Measurements from ENCODE around the gene TARS1. TPM values are rescaled to one million over a fixed set of nuclear protein-coding genes. Genes with fewer than 3 reads are reported as not detected.

Gene TARS1
- total and polyA plus RNA-seq, 7 experiments from 2014 or later: 29.7 to 153 (median 60.0) TPM

DNA sequence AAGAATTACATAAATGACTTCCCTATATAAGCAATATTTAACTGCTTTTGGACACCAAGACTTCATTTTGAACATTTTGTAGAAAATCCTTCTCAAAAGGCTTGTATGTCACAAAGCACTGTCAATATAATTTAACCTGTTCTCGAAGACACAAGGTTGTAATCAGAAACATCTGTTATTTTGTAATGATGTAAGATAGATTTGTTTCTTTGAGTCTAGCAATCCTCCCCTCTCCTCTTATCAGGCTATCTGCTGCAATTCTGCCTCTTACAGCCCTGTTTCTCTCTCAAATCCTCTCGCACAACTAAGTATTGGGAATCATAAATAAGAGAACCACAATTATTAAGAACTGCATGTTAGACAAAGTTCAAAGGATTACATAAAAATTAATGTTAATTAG lies 18.6 kb upstream of the TARS1 start:
- ChIA-PET POLR2A (no interaction called here), CTCF (interaction anchor here (0.9 kb wide), 1 partner anchor 21 kb away, joined by 5 read pairs; no protein-coding TSS in a partner anchor)
- Mint-ChIP-seq H3K4me1 (no peaks in the 10 kb centered on the region), H3K36me3 (peaks cover 0 to 3% (median 0%) of the 10 kb centered on the region in 5 donors), H3K27ac (peak overlapping the region in 1 of 9 donors; percentile 13), H3K9me3 (no peaks in the 10 kb centered on the region), H3K4me3 (no peak overlapping the region), H3K27me3 (peaks cover 5 to 7% (median 6%) of the 10 kb centered on the region in 5 donors)
- H3K36me3 ChIP-seq (ENCODE audit: control insufficient read depth in 2 of 3, insufficient read depth in 3 of 3, low read length in 3 of 3): no peaks in the 10 kb centered on the region
- peaks cover 0 to 2% of the 10 kb centered on the region in 2 donors for H3K27me3 ChIP-seq (ENCODE audit: control insufficient read depth in 2 of 2, insufficient read depth in 2 of 2, low read length in 2 of 2)
- H3K9me3 ChIP-seq (ENCODE audit: control insufficient read depth in 2 of 3, low read length in 3 of 3): no peaks in the 10 kb centered on the region
- intact Hi-C loops (cut with micrococcal nuclease): loop anchor here (2.0 to 5.0 kb wide), 3 partner anchors 713 to 1190 kb away; no protein-coding TSS in a partner anchor
- H3K4me3 ChIP-seq (ENCODE audit: low read length): no peak overlapping the region
- no peak for DNase-seq
- no peaks in the 10 kb centered on the region for H3K4me1 ChIP-seq (ENCODE audit: control insufficient read depth in 2 of 2, insufficient read depth in 2 of 2, low read length in 2 of 2)
- ATAC-seq: no peak
- no peak overlapping the region for H3K27ac ChIP-seq (ENCODE audit: low read depth, low read length)

DNA sequence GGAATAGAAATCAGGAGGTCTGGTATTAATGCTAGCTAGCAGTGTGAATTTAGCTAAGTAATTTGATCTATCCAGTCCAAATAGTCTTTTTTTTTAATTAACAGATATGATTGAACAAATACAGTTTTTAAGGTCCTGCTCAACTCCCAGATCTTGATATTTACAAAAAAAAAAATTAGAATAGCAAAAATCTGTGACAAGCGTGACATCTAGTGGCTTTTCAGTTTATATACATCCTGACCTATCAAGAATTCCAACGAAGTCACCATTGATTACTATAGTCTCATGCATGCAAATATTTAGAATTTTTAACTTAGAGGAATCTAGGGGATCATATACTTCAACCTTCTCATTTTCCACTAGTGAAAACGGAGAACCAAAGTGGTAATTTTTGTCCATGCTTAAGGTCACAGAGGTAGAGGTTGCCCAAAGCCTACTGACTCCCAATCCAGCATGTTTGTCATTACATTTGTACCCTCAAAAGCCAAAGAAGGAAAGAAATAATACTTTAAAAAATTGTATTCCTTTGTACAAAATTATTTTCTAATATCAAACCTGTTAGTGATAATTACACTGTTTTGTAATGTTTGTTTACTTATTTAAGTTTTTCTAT lies 17.6 kb upstream of the TARS1 start:
- intact Hi-C loops (cut with micrococcal nuclease): loop anchor here (2.0 to 5.0 kb wide), 3 partner anchors 714 to 1191 kb away; no protein-coding TSS in a partner anchor
- H3K4me3 ChIP-seq (ENCODE audit: low read length): no peak overlapping the region
- peaks cover 0 to 2% (median 0%) of the 10 kb centered on the region in 7 donors for H3K4me1 Mint-ChIP-seq
- peaks cover 0 to 3% (median 0%) of the 10 kb centered on the region in 5 donors for H3K36me3 Mint-ChIP-seq
- no peaks in the 10 kb centered on the region for H3K4me1 ChIP-seq (ENCODE audit: control insufficient read depth in 2 of 2, insufficient read depth in 2 of 2, low read length in 2 of 2)
- H3K9me3 Mint-ChIP-seq: no peaks in the 10 kb centered on the region
- ChIA-PET POLR2A (no interaction called here), CTCF (interaction anchor here (0.7 to 0.9 kb wide), 2 partner anchors 20 to 1450 kb away, joined by 3 to 5 read pairs; no protein-coding TSS in a partner anchor)
- no peaks in the 10 kb centered on the region for H3K36me3 ChIP-seq (ENCODE audit: control insufficient read depth in 2 of 3, insufficient read depth in 3 of 3, low read length in 3 of 3)
- ATAC-seq (no peak), DNase-seq (no peak)
- H3K27ac ChIP-seq (ENCODE audit: low read depth, low read length): no peak overlapping the region
- no peaks in the 10 kb centered on the region for H3K9me3 ChIP-seq (ENCODE audit: control insufficient read depth in 2 of 3, low read length in 3 of 3)
- H3K27me3 ChIP-seq (ENCODE audit: control insufficient read depth in 2 of 2, insufficient read depth in 2 of 2, low read length in 2 of 2): no peaks in the 10 kb centered on the region
- no peak overlapping the region for H3K27ac Mint-ChIP-seq
- peaks cover 10 to 14% (median 12%) of the 10 kb centered on the region in 5 donors for H3K27me3 Mint-ChIP-seq
- H3K4me3 Mint-ChIP-seq: no peak overlapping the region

DNA sequence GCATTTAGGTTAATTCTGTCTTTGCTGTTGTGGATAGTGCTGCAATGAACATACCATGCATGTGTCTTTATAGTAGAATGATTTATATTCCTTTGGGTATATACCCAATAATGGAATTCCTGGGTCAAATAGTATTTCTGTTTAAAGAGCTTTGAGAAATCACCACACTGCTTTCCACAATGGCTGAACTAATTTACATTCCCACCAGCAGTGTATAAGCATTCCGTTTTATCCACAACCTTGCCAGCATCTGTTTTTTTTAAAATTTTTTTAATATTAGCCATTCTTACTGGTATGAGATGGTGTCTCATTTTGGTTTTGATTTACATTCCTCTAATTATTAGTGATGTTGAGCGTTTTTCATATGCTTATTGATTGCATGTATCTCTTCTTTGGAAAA lies 15.5 kb upstream of the TARS1 start:
- CTCF ChIA-PET: no interaction called here
- H3K27ac Mint-ChIP-seq: no peak overlapping the region
- intact Hi-C loops (cut with micrococcal nuclease): no loop called here

DNA sequence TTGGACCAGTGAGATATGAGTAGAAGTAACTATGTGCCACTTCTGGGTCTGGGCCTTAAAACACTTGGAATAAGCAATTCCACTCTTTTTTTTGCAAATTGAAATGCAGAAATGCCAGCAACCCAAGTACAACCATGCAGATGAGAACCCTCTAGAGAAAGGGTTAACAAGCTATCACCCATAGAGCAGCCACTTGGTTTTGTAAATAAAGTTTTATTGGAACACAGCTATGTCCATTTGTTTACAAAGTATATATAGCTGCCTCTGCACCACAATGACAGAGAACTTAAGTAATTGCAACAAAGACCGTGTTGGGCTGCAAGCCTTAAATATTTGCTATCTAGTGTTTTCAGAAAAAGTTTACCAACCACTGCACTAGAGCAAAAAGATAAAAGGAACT lies 9.8 kb upstream of the TARS1 start:
- Histone ChIP-seq H3K27ac (ENCODE audit: low read depth, low read length) (no peak overlapping the region), H3K9me3 (ENCODE audit: control insufficient read depth in 2 of 3, low read length in 3 of 3) (no peaks in the 10 kb centered on the region), H3K36me3 (ENCODE audit: control insufficient read depth in 2 of 3, insufficient read depth in 3 of 3, low read length in 3 of 3) (no peaks in the 10 kb centered on the region), H3K4me3 (ENCODE audit: low read length) (no peak overlapping the region), H3K4me1 (ENCODE audit: control insufficient read depth in 2 of 2, insufficient read depth in 2 of 2, low read length in 2 of 2) (no peaks in the 10 kb centered on the region), H3K27me3 (ENCODE audit: control insufficient read depth in 2 of 2, insufficient read depth in 2 of 2, low read length in 2 of 2) (no peaks in the 10 kb centered on the region)
- H3K9me3 Mint-ChIP-seq: peaks cover 0 to 4% (median 0%) of the 10 kb centered on the region in 11 donors
- POLR2A ChIA-PET: no interaction called here
- peaks cover 9 to 20% (median 16%) of the 10 kb centered on the region in 5 donors for H3K27me3 Mint-ChIP-seq
- no peak overlapping the region for H3K4me3 Mint-ChIP-seq
- no peak overlapping the region for H3K27ac Mint-ChIP-seq
- ATAC-seq (no peak), DNase-seq (no peak)
- no peaks in the 10 kb centered on the region for H3K36me3 Mint-ChIP-seq
- H3K4me1 Mint-ChIP-seq: peaks cover 5 to 9% (median 5%) of the 10 kb centered on the region in 7 donors
- CTCF ChIA-PET: interaction anchor here (0.7 kb wide), 1 partner anchor 461 kb away, joined by 3 read pairs; the partner anchor contains the start of gene ADAMTS12
- intact Hi-C loops (cut with micrococcal nuclease): no loop called here

More for the DNA sequence above, 15.5 kb upstream of the TARS1 start:
- ATAC-seq: no peak
- POLR2A ChIA-PET: no interaction called here
- H3K27ac ChIP-seq (ENCODE audit: low read depth, low read length): no peak overlapping the region
- H3K27me3 ChIP-seq (ENCODE audit: control insufficient read depth in 2 of 2, insufficient read depth in 2 of 2, low read length in 2 of 2): no peaks in the 10 kb centered on the region
- DNase-seq: no peak
- no peak overlapping the region for H3K4me3 ChIP-seq (ENCODE audit: low read length)
- Mint-ChIP-seq H3K27me3 (peaks cover 13 to 23% (median 16%) of the 10 kb centered on the region in 5 donors), H3K4me1 (peaks cover 0 to 2% (median 0%) of the 10 kb centered on the region in 7 donors), H3K4me3 (no peak overlapping the region), H3K36me3 (peaks cover 0 to 3% (median 0%) of the 10 kb centered on the region in 5 donors), H3K9me3 (peaks cover 0 to 4% (median 0%) of the 10 kb centered on the region in 11 donors)
- H3K4me1 ChIP-seq (ENCODE audit: control insufficient read depth in 2 of 2, insufficient read depth in 2 of 2, low read length in 2 of 2): no peaks in the 10 kb centered on the region
- H3K9me3 ChIP-seq (ENCODE audit: control insufficient read depth in 2 of 3, low read length in 3 of 3): no peaks in the 10 kb centered on the region
- H3K36me3 ChIP-seq (ENCODE audit: control insufficient read depth in 2 of 3, insufficient read depth in 3 of 3, low read length in 3 of 3): no peaks in the 10 kb centered on the region

DNA sequence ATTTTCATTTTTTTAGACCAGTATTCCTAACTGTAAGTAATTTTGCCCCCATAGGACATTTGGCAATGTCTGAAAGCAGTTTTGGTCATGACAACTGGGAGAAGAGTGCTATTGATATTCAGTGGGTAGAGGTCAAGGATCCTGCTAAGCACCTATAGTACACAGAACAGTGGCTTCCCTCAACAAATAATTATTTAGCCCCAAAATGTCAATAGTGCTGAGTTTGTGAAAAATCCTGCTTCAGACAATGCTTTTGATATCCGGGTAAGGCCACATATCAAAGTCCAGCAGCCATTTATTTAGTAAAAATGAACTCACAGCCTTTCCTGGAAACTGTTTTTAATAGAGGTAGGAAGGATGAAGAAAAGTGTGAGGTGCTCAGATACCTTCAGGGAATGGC lies 8.1 kb upstream of the TARS1 start:
- ChIA-PET CTCF (no interaction called here), POLR2A (no interaction called here)
- Histone ChIP-seq H3K4me1 (ENCODE audit: control insufficient read depth in 2 of 2, insufficient read depth in 2 of 2, low read length in 2 of 2) (no peaks in the 10 kb centered on the region), H3K36me3 (ENCODE audit: control insufficient read depth in 2 of 3, insufficient read depth in 3 of 3, low read length in 3 of 3) (no peaks in the 10 kb centered on the region), H3K27me3 (ENCODE audit: control insufficient read depth in 2 of 2, insufficient read depth in 2 of 2, low read length in 2 of 2) (no peaks in the 10 kb centered on the region), H3K27ac (ENCODE audit: low read depth, low read length) (no peak overlapping the region), H3K4me3 (ENCODE audit: low read length) (no peak overlapping the region), H3K9me3 (ENCODE audit: control insufficient read depth in 2 of 3, low read length in 3 of 3) (no peaks in the 10 kb centered on the region)
- intact Hi-C loops (cut with micrococcal nuclease): no loop called here
- ATAC-seq (no peak), DNase-seq (no peak)
- H3K4me1 Mint-ChIP-seq: peaks cover 5 to 9% (median 8%) of the 10 kb centered on the region in 7 donors
- peaks cover 4 to 11% (median 6%) of the 10 kb centered on the region in 5 donors for H3K27me3 Mint-ChIP-seq
- peaks cover 0 to 4% (median 0%) of the 10 kb centered on the region in 11 donors for H3K9me3 Mint-ChIP-seq
- H3K4me3 Mint-ChIP-seq: no peak overlapping the region
- H3K27ac Mint-ChIP-seq: no peak overlapping the region
- H3K36me3 Mint-ChIP-seq: no peaks in the 10 kb centered on the region

DNA sequence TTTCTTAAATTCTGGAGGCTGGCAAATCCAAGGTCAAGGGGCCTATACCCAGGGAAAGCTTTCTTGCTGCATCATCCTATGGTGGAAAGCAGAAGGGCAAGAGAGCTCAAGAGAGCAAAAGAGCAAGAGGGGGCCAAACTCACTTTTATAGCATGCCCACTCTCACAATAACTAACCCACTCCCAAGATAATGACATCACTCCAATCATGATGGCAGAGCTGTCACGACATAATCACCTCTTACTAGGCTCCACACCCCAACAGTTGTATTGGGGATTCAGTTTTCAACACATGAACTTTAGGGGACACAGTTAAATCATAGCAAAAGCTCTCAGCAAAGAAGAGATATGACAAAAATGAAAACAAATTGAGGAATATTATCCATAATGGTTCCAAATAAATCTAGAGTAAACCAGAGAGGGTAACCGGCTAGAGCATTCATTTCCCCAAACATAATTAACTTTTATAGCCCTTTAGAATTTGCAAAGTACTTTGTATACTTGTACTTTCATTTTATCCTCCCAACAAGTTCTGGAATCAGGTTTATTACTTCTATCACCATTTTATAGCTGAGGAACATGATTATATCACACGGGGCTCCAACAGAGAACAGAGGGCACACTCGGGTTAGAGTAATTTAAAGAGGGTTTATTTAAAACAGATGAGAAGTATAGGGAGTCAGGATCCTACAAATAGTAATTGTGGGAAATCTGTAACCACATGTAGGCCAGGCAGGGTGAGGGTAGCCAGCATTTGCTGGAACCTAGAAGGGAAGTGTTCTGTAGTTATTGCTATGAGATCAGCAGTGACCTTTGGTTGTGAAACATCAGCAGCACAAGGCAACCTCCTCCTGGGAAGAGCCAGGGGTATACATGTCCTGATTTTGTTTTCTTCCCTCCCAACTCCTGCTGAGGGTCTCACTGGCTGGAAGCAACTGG lies 7.2 kb upstream of the TARS1 start:
- H3K27ac Mint-ChIP-seq: no peak overlapping the region
- ATAC-seq: no peak

More for the DNA sequence above, 7.2 kb upstream of the TARS1 start:
- H3K4me3 Mint-ChIP-seq: no peak overlapping the region
- no peak for DNase-seq
- ChIA-PET CTCF (interaction anchor here (0.6 to 1.2 kb wide), 3 partner anchors 501 to 536 kb away, joined by 3 to 5 read pairs (median 4); no protein-coding TSS in a partner anchor), POLR2A (no interaction called here)
- peaks cover 5 to 13% (median 8%) of the 10 kb centered on the region in 7 donors for H3K4me1 Mint-ChIP-seq
- no peak overlapping the region for H3K4me3 ChIP-seq (ENCODE audit: low read length)
- intact Hi-C loops (cut with micrococcal nuclease): no loop called here
- peaks cover 0 to 2% (median 0%) of the 10 kb centered on the region in 11 donors for H3K9me3 Mint-ChIP-seq
- no peaks in the 10 kb centered on the region for H3K4me1 ChIP-seq (ENCODE audit: control insufficient read depth in 2 of 2, insufficient read depth in 2 of 2, low read length in 2 of 2)
- peaks cover 0 to 1% (median 0%) of the 10 kb centered on the region in 5 donors for H3K36me3 Mint-ChIP-seq
- H3K27me3 ChIP-seq (ENCODE audit: control insufficient read depth in 2 of 2, insufficient read depth in 2 of 2, low read length in 2 of 2): no peaks in the 10 kb centered on the region
- no peak overlapping the region for H3K27ac ChIP-seq (ENCODE audit: low read depth, low read length)
- peaks cover 2 to 7% (median 3%) of the 10 kb centered on the region in 5 donors for H3K27me3 Mint-ChIP-seq
- H3K36me3 ChIP-seq (ENCODE audit: control insufficient read depth in 2 of 3, insufficient read depth in 3 of 3, low read length in 3 of 3): no peaks in the 10 kb centered on the region
- H3K9me3 ChIP-seq (ENCODE audit: control insufficient read depth in 2 of 3, low read length in 3 of 3): no peaks in the 10 kb centered on the region
